ENCODE measurements around the gene ADH1A. TPM values are rescaled to one million over a fixed set of nuclear protein-coding genes. Genes with fewer than 3 reads are reported as not detected.

ADH1A gene
- total and polyA plus RNA-seq, 2 donors from 2014 or later: 0.85 TPM; not detected in 1

DNA sequence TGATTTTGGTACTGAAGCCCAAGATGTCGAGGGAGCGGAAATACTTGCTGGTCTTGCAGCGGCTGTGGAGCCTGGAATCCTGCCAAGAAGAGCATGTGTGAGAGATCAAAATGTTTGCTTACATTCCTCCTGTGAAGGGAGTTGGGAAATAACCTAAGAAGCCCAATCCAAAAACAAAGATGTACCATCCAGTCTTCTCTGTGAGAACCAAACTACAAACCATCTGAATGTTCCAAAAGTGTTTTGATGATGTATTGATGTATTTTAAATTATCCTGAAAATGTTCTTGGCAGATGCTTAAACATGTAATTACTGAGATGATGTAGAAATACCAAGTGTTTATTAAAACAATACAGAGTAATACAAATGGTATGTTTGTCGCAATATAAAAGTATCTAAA lies 10.1 kb upstream of the ADH1A start:
- Histone ChIP-seq H3K27ac (ENCODE audit: low read depth in 2 of 2, low read length in 2 of 2) (no peak overlapping the region), H3K9me3 (ENCODE audit: control insufficient read depth in 2 of 3, insufficient read depth in 1 of 3, low read length in 3 of 3) (no peaks in the 10 kb centered on the region), H3K27me3 (ENCODE audit: control insufficient read depth, insufficient read depth, low read length) (no peaks in the 10 kb centered on the region), H3K4me1 (ENCODE audit: control insufficient read depth in 2 of 3, insufficient read depth in 2 of 3, low read depth in 1 of 3, low read length in 3 of 3) (peaks cover 0 to 2% (median 0%) of the 10 kb centered on the region in 3 donors), H3K36me3 (ENCODE audit: control insufficient read depth in 2 of 3, insufficient read depth in 3 of 3, low read length in 3 of 3) (no peaks in the 10 kb centered on the region), H3K4me3 (ENCODE audit: low read length in 3 of 3) (no peak overlapping the region), H3K9ac (ENCODE audit: low read length in 3 of 3) (no peak overlapping the region)
- intact Hi-C loops (cut with DNase I): no loop called here
- DNase-seq (peak; percentile 66 to 96 (median 89)), FAIRE-seq (peak; percentile 87)
- TF ChIP-seq, protein P1, sequence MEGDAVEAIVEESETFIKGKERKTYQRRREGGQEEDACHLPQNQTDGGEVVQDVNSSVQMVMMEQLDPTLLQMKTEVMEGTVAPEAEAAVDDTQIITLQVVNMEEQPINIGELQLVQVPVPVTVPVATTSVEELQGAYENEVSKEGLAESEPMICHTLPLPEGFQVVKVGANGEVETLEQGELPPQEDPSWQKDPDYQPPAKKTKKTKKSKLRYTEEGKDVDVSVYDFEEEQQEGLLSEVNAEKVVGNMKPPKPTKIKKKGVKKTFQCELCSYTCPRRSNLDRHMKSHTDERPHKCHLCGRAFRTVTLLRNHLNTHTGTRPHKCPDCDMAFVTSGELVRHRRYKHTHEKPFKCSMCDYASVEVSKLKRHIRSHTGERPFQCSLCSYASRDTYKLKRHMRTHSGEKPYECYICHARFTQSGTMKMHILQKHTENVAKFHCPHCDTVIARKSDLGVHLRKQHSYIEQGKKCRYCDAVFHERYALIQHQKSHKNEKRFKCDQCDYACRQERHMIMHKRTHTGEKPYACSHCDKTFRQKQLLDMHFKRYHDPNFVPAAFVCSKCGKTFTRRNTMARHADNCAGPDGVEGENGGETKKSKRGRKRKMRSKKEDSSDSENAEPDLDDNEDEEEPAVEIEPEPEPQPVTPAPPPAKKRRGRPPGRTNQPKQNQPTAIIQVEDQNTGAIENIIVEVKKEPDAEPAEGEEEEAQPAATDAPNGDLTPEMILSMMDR (IDR thresholded peaks at IDR 0.05; ENCODE audit: borderline replicate concordance, extremely low read depth, insufficient read depth): no peak

DNA sequence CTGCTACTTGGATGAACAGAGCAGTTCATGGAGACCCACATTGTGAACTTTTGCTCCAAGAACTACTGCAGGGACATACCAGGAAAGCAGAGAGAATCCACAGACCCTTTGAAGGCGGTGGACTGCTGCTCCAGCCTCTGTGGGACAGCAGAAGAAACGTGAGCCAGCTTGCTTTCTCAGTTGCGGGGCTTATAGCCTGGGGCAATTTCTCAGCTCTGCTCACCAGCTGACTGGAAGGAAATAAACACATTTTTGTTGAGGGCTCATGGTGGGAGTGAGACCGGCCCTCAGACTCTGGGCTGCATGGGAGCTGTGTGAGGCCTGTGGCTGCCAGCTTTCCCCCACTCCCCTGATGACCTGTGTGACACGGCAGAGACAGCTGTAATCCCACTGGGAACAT lies 2.6 kb upstream of the ADH1A start:
- Histone ChIP-seq H3K9ac (ENCODE audit: low read length in 3 of 3) (no peak overlapping the region), H3K36me3 (ENCODE audit: control insufficient read depth in 2 of 3, insufficient read depth in 3 of 3, low read length in 3 of 3) (no peaks in the 10 kb centered on the region), H3K4me3 (ENCODE audit: low read length in 3 of 3) (no peak overlapping the region), H3K27ac (ENCODE audit: low read depth in 2 of 2, low read length in 2 of 2) (no peak overlapping the region), H3K4me1 (ENCODE audit: control insufficient read depth in 2 of 3, insufficient read depth in 2 of 3, low read depth in 1 of 3, low read length in 3 of 3) (no peaks in the 10 kb centered on the region), H3K9me3 (ENCODE audit: control insufficient read depth in 2 of 3, insufficient read depth in 1 of 3, low read length in 3 of 3) (no peaks in the 10 kb centered on the region), H3K27me3 (ENCODE audit: control insufficient read depth, insufficient read depth, low read length) (no peaks in the 10 kb centered on the region)
- intact Hi-C loops (cut with DNase I): no loop called here
- DNase-seq (no peak), FAIRE-seq (no peak)
- TF ChIP-seq, protein P1 (IDR thresholded peaks at IDR 0.05; ENCODE audit: borderline replicate concordance, extremely low read depth, insufficient read depth): no peak

DNA sequence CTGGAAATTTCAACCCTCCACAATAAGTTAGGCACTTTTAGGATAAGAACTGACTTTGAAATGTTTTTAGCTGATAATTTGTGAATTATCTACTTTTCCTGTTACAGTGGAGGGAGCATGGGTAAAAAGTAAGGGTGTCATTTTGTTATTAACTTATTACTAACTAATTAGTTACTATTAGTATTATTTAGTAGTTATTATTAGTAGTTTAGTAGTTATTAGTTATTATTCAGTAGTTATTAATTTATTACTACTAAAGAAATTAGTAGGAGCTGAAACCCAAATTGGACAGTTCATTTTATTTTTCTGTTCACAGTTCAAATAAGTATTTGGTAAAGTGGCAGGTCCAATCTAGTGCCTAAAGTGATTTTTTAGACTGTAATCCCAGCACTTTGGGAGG lies 5.4 kb downstream of the ADH1A start:
- TF ChIP-seq, protein P1 (IDR thresholded peaks at IDR 0.05; ENCODE audit: borderline replicate concordance, extremely low read depth, insufficient read depth): no peak
- Histone ChIP-seq H3K9me3 (ENCODE audit: control insufficient read depth in 2 of 3, insufficient read depth in 1 of 3, low read length in 3 of 3) (no peaks in the 10 kb centered on the region), H3K27me3 (ENCODE audit: control insufficient read depth, insufficient read depth, low read length) (no peaks in the 10 kb centered on the region), H3K27ac (ENCODE audit: low read depth in 2 of 2, low read length in 2 of 2) (no peak overlapping the region), H3K4me1 (ENCODE audit: control insufficient read depth in 2 of 3, insufficient read depth in 2 of 3, low read depth in 1 of 3, low read length in 3 of 3) (no peaks in the 10 kb centered on the region), H3K36me3 (ENCODE audit: control insufficient read depth in 2 of 3, insufficient read depth in 3 of 3, low read length in 3 of 3) (no peaks in the 10 kb centered on the region), H3K9ac (ENCODE audit: low read length in 3 of 3) (no peak overlapping the region), H3K4me3 (ENCODE audit: low read length in 3 of 3) (no peak overlapping the region)
- intact Hi-C loops (cut with DNase I): no loop called here
- no peak for DNase-seq
- FAIRE-seq: no peak

DNA sequence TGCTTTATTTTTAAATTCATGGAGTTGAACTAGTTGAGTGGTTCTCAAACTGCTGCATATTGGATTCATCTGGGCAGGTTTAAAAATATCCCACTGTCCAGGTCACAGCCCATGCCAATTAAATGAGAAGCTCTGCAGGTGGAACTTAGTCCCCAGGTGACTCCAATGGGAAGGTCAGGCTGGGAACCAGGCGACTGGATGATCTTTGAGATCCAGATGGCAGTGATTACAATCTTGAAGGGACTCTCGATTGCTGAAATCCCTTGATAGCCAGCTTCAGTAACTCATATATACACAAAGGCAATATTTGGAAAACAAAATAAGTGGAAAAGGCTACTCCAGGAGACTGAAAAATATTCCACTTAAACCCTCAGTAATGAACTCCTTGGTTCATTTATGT lies 8.1 kb downstream of the ADH1A start:
- Histone ChIP-seq H3K4me3 (ENCODE audit: low read length in 3 of 3) (no peak overlapping the region), H3K4me1 (ENCODE audit: control insufficient read depth in 2 of 3, insufficient read depth in 2 of 3, low read depth in 1 of 3, low read length in 3 of 3) (no peaks in the 10 kb centered on the region), H3K9me3 (ENCODE audit: control insufficient read depth in 2 of 3, insufficient read depth in 1 of 3, low read length in 3 of 3) (no peaks in the 10 kb centered on the region), H3K36me3 (ENCODE audit: control insufficient read depth in 2 of 3, insufficient read depth in 3 of 3, low read length in 3 of 3) (no peaks in the 10 kb centered on the region), H3K9ac (ENCODE audit: low read length in 3 of 3) (no peak overlapping the region), H3K27me3 (ENCODE audit: control insufficient read depth, insufficient read depth, low read length) (no peaks in the 10 kb centered on the region), H3K27ac (ENCODE audit: low read depth in 2 of 2, low read length in 2 of 2) (no peak overlapping the region)
- TF ChIP-seq, protein P1 (IDR thresholded peaks at IDR 0.05; ENCODE audit: borderline replicate concordance, extremely low read depth, insufficient read depth): no peak
- intact Hi-C loops (cut with DNase I): no loop called here
- FAIRE-seq: no peak
- DNase-seq: no peak

Data from kidney (tissue), 14 donors.